ENCODE results near the gene MLLT1. TPM values are rescaled to one million over a fixed set of nuclear protein-coding genes. Genes with fewer than 3 reads are reported as not detected.

MLLT1 gene
- total and polyA plus RNA-seq, 2 of the 8 experiments (the other 6 are each of a cell fraction or from before 2014, with no cell fraction given): 18.8 to 45.1 TPM

GRCh38 chr19:6318772-6319171 lies 39.0 kb upstream of the MLLT1 start:
- ChIA-PET POLR2A (ENCODE audit: partially characterized antibody) (interaction anchor here (0.6 kb wide), 1 partner anchor 93 kb away, joined by 4 read pairs; no protein-coding TSS in a partner anchor), CTCF (ENCODE audit: partially characterized antibody) (interaction anchor here (0.6 kb wide), 1 partner anchor 26 kb away, joined by 6 read pairs; no protein-coding TSS in a partner anchor)
- Histone ChIP-seq H3K36me3 (ENCODE audit: control insufficient read depth in 2 of 4, insufficient read depth in 4 of 4, low read length in 3 of 4) (no peaks in the 10 kb centered on the region), H2BK20ac (ENCODE audit: low read length) (no peak overlapping the region), H3K4ac (replicated peaks; ENCODE audit: insufficient read length, low read depth, low read length) (no peak overlapping the region), H3K79me2 (ENCODE audit: control insufficient read depth in 1 of 2, insufficient read depth in 2 of 2, low read length in 2 of 2) (no peaks in the 10 kb centered on the region), H3K79me1 (ENCODE audit: low read depth, low read length) (no peaks in the 10 kb centered on the region), H3K18ac (ENCODE audit: extremely low read depth, low read length) (no peak overlapping the region), H3K14ac (ENCODE audit: insufficient read length) (no peak overlapping the region), H3K23ac (ENCODE audit: insufficient read length) (no peak overlapping the region), H3K4me3 (ENCODE audit: extremely low read depth in 1 of 4, insufficient read depth in 2 of 4, low read depth in 3 of 4, low read length in 4 of 4) (no peak overlapping the region), H2BK15ac (ENCODE audit: low read length) (no peak overlapping the region), H4K91ac (replicated peaks; ENCODE audit: insufficient read length, low read length) (no peak overlapping the region), H4K8ac (ENCODE audit: extremely low read depth, insufficient read depth, low read length) (no peak overlapping the region), H3K23me2 (ENCODE audit: low read depth, low read length) (no peaks in the 10 kb centered on the region), H3K9me3 (ENCODE audit: insufficient read depth in 2 of 2, low read depth in 1 of 2, low read length in 1 of 2) (peaks cover 18 to 19% of the 10 kb centered on the region in 2 experiments; a peak in 3 of 4 replicates), H4K5ac (ENCODE audit: insufficient read length, low read depth, low read length) (no peak overlapping the region), H3K27me3 (replicated peaks in 1 of 4; ENCODE audit: control insufficient read depth in 3 of 4, extremely low read depth in 1 of 4, insufficient read depth in 3 of 4, low read length in 3 of 4) (no peaks in the 10 kb centered on the region), H2AFZ (ENCODE audit: low read length) (no peak overlapping the region), H3K9ac (replicated peaks in 1 of 4; ENCODE audit: extremely low read depth in 1 of 4, low read depth in 3 of 4, low read length in 3 of 4) (no peak overlapping the region), H2BK12ac (ENCODE audit: low read depth, low read length) (no peak overlapping the region), H2BK5ac (ENCODE audit: low read depth, low read length) (no peak overlapping the region), H2BK120ac (replicated peaks; ENCODE audit: low read depth, low read length) (no peak overlapping the region), H2AK5ac (ENCODE audit: low read depth, low read length) (no peak overlapping the region), H3K4me2 (ENCODE audit: insufficient read depth in 1 of 2, low read depth in 2 of 2, low read length in 2 of 2) (no peak overlapping the region), H3K27ac (ENCODE audit: low read depth, low read length) (no peak overlapping the region), H3K56ac (replicated peaks; ENCODE audit: insufficient read length, low read depth, low read length) (no peak overlapping the region), H4K20me1 (replicated peaks in 1 of 2; ENCODE audit: control insufficient read depth in 1 of 2, insufficient read depth in 2 of 2, low read length in 2 of 2) (no peaks in the 10 kb centered on the region), H3K4me1 (replicated peaks in 1 of 4; ENCODE audit: control insufficient read depth in 3 of 4, insufficient read depth in 4 of 4, low read length in 3 of 4) (no peaks in the 10 kb centered on the region)
- 85% methylated on average over 5 of the region's 5 CpGs; no CpG with 5 or more reads in 1 of the 2 experiments for WGBS, 2 experiments (ENCODE audit: extremely low coverage in 1 of 2, insufficient coverage in 1 of 2, insufficient read length in 1 of 2, insufficient replicate concordance in 2 of 2, low coverage in 1 of 2, low lambda C conversion rate in 2 of 2, missing lambda C conversion rate in 1 of 2)
- no peak for TF ChIP-seq KDM5A (IDR thresholded peaks at IDR 0.05; ENCODE audit: low read length)
- no peak for TF ChIP-seq TAF1 (IDR thresholded peaks at IDR 0.05; ENCODE audit: low read depth, low read length)
- TF ChIP-seq SP1 (IDR thresholded peaks at IDR 0.05; ENCODE audit: low read depth, low read length): no peak
- TF ChIP-seq JUND (IDR thresholded peaks at IDR 0.05; ENCODE audit: low read length): no peak
- TF ChIP-seq ATF2 (IDR thresholded peaks at IDR 0.05; ENCODE audit: low read length): no peak
- no peak for TF ChIP-seq JUN (IDR thresholded peaks at IDR 0.05; ENCODE audit: low read depth, low read length)
- FAIRE-seq (no peak), DNase-seq (ENCODE audit: low read depth in 1 of 2, low spot score in 2 of 2) (no peak)
